IPS DF 6.9 (cell line): ENCODE measurements around the gene SYT13.

Experiments
- DNase-seq: peaks from one replicate; pipeline ENCODE4 v3.0.0-alpha.2; 2013; ENCODE audit warnings: low read depth, low spot score
- H3K27ac ChIP-seq: one replicate; pipeline ENCODE4 v1.5.1; 2013; ENCODE audit warnings: low read length, control low read depth
- H3K27me3 ChIP-seq: 2 replicates; pipeline ENCODE4 v1.6.1; 2013; ENCODE audit warnings: mild to moderate bottlenecking, low read length; ENCODE audit not compliant: control insufficient read depth, insufficient read depth
- H3K36me3 ChIP-seq: 2 replicates; pipeline ENCODE4 v1.6.1; 2013; ENCODE audit warnings: low read length; ENCODE audit not compliant: control insufficient read depth, insufficient read depth
- H3K4me1 ChIP-seq: 2 replicates; pipeline ENCODE4 v1.6.1; 2013; ENCODE audit warnings: low read length; ENCODE audit not compliant: control insufficient read depth, insufficient read depth
- H3K4me3 ChIP-seq: 2 replicates; pipeline ENCODE4 v1.5.1; 2013; ENCODE audit warnings: mild to moderate bottlenecking, low read length
- H3K9me3 ChIP-seq: 2 replicates; pipeline ENCODE4 v1.6.1; 2013; ENCODE audit warnings: low read length, inconsistent platforms; ENCODE audit not compliant: control insufficient read depth, insufficient read depth
- WGBS: extraction: QIAGEN DNeasy Blood & Tissue Kit; methylation state at CpG from one replicate; pipeline ENCODE4 v1.1.7; 2013; ENCODE audit warnings: mixed read lengths, missing lambda C conversion rate; ENCODE audit not compliant: insufficient read length, insufficient coverage; 5-methylcytosine and 5-hydroxymethylcytosine counted together

Gene SYT13

DNA sequence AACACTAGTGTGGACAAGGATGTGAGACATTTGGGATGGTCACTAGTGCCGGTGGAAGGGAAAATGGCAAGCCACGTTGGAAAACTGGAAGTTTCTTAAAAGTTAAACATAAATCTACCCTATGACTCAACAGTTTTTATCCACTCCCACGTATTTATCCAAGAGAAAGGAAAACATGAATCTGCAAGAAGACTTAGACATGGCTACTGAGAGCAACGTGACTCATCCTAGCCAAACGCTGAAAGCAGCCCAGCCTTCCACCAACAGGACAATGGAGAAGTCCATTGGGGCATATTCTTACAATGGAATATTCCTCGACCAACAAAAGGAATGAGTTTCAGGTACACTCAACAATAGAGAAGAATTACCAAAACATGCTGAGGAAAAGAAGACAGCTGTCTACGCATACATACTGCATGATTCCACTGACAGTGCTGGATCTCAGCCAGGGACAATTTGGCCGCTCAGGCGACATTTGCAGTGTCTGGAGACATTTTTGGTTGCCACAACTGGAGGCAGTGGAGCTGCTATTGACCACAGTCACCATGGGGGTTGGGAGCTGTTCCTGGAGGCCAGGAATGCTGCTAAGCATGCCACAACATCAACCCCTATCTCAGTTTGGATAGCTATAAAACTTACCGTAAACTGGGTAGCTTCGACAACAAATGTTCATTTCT is 21.2 kb downstream of the SYT13 start:
- H3K4me1 ChIP-seq, result no peaks in the 10 kb centered on the region
- no peak overlapping the region for H3K27ac ChIP-seq
- WGBS, result no CpG with 5 or more reads among the region's 11 CpGs
- H3K9me3 ChIP-seq, result no peaks in the 10 kb centered on the region
- DNase-seq, result no peak
- H3K27me3 ChIP-seq, result no peaks in the 10 kb centered on the region
- H3K36me3 ChIP-seq, result no peaks in the 10 kb centered on the region
- no peak overlapping the region for H3K4me3 ChIP-seq

DNA sequence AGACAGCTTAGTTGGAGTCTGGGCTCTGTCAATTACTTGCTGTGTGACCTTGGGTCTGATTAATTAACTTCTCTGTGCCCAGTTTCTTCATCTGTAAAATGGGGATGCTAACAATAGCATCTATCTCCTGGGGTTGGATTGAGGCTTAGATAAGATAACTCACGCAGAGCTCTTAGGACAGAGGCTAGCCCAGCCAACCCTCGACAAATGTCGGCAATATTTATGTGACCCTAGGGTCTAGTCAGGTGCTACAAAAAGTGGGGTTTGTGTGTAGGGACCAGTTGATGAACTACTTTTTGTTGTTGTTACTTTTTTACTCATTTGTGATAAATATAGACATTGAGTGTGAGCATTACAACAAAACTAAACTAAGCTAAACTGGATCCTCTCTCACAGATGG is 22.4 kb downstream of the SYT13 start:
- H3K9me3 ChIP-seq, result no peaks in the 10 kb centered on the region
- H3K4me3 ChIP-seq, result no peak overlapping the region
- H3K36me3 ChIP-seq, result no peaks in the 10 kb centered on the region
- H3K4me1 ChIP-seq, result no peaks in the 10 kb centered on the region
- H3K27ac ChIP-seq, result no peak overlapping the region
- no peaks in the 10 kb centered on the region for H3K27me3 ChIP-seq
- no peak for DNase-seq
- no CpG with 5 or more reads among the region's 3 CpGs for WGBS

DNA sequence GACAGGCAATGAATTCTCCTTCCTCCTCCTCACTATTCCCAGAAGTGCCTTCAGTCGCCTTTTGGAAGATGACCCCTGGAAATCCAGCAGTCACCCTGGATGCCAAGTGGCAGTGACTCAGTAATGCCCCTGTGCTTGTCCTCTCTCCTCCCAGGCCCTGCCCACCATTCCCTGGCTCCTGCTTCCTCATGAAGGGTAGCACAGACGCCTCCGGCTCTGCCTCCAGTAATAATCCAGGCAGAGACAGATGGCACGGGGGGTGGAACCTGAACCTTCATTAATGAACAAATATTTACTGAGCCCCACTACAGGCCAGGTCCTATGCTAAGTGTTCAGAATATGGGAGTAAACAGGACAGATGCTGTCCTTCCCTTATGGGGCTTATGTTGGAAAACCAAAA is 23.2 kb downstream of the SYT13 start:
- no peak overlapping the region for H3K4me3 ChIP-seq
- no peak overlapping the region for H3K27ac ChIP-seq
- H3K36me3 ChIP-seq, result no peaks in the 10 kb centered on the region
- no peaks in the 10 kb centered on the region for H3K4me1 ChIP-seq
- WGBS, result no CpG with 5 or more reads among the region's 4 CpGs
- no peaks in the 10 kb centered on the region for H3K27me3 ChIP-seq
- H3K9me3 ChIP-seq, result no peaks in the 10 kb centered on the region
- no peak for DNase-seq

DNA sequence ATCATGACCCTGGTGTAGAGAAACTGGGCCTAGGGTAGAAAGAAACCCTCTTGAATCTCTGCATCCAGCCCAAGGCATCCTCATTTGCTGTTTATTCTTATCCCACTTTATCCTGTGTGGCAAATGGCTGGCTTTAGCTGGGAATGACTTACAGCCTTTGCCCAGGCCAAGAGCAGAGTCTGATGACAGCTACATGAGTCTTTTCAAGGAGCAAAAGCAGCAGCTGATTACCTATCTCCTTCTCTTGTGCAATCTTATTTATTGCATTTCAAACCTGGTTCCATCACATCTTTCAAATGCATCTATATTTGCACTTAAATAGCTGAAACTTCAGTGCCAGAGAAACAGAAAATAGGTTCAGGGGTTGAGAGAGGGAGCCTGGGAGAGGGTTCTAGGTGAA is 26.1 kb downstream of the SYT13 start:
- Histone ChIP-seq H3K4me1 (no peaks in the 10 kb centered on the region), H3K27ac (no peak overlapping the region), H3K36me3 (no peaks in the 10 kb centered on the region), H3K27me3 (no peaks in the 10 kb centered on the region), H3K4me3 (no peak overlapping the region), H3K9me3 (no peaks in the 10 kb centered on the region)
- DNase-seq, result no peak

DNA sequence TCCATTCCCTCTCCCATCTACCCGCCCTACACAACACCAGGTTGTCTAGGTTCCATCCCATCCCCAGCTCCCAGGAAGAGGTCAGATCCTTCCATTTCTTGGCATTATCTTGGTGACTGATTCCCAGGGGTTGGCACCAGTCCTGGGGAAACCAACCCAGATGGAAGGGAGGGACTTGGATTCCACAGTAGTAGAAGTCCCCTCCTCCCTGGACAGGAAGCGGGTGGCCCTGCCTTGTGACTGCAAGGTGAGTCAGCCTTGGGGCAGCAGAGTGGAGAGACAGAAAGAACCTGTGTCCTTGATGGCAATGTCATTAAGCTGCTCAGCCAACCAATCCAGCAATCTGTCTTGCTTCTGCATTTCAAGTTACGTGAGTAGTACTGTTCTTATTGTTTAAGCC is 26.5 kb downstream of the SYT13 start:
- no peak overlapping the region for H3K27ac ChIP-seq

DNA sequence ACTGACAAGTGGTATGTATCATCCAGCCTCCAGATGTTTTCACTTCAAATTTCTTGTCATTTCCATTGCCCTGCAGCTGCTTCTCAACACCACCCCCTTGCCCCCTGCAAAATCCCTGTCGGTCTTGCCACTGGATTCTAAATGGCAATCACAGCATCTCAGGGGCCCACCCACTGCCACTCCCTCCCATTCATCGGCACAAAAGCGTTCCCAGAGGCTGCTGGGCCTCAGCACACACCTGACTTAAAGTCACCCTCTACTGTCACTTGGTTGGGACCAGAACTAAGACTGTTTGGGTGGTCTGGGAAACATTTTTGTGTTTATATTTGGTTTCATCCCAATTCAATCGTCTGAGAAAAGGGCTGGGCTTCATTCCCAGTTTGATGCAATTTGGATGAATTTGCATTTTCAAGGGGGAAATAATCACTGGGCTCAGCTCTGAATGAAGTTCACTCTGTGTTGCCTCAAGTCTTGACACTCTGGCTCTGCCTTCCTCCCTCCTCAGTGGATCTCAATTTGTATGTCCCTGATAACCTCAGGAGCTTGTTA is 27.1 kb downstream of the SYT13 start:
- no CpG with 5 or more reads among the region's 4 CpGs for WGBS
- H3K27ac ChIP-seq, result no peak overlapping the region

More for the DNA sequence above, 26.5 kb downstream of the SYT13 start:
- H3K4me1 ChIP-seq, result no peaks in the 10 kb centered on the region
- H3K4me3 ChIP-seq, result no peak overlapping the region
- no peaks in the 10 kb centered on the region for H3K9me3 ChIP-seq
- DNase-seq, result no peak
- H3K27me3 ChIP-seq, result no peaks in the 10 kb centered on the region
- no CpG with 5 or more reads among the region's 3 CpGs for WGBS
- no peaks in the 10 kb centered on the region for H3K36me3 ChIP-seq

DNA sequence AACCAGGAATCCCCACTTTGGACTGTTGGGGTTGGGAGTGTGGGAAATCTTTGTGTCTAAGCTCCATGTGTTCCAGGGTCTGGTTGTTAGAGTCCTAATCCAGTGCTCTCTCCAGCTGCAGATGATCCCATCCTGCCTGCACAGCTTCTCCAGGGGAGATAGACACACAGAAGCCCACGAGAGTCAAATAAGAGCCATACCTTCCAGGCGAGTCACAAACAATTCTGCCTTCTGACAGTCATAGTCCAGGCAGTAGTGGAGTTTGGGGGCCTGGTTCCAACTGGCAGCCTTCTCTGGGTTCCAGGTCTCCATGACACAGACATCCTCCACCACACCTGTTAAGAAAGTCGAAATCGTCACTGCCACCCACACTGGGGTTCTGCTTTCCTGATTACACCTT is 32.1 kb downstream of the SYT13 start:
- Histone ChIP-seq H3K4me3 (no peak overlapping the region), H3K9me3 (no peaks in the 10 kb centered on the region), H3K4me1 (peaks cover 3% of the 10 kb centered on the region; the same call in 1 of the 2 replicates), H3K27ac (no peak overlapping the region), H3K27me3 (no peaks in the 10 kb centered on the region), H3K36me3 (no peaks in the 10 kb centered on the region)
- WGBS, result no CpG with 5 or more reads among the region's 4 CpGs
- DNase-seq, result no peak

More for the DNA sequence above, 27.1 kb downstream of the SYT13 start:
- Histone ChIP-seq H3K36me3 (no peaks in the 10 kb centered on the region), H3K4me1 (no peaks in the 10 kb centered on the region), H3K4me3 (no peak overlapping the region), H3K9me3 (no peaks in the 10 kb centered on the region), H3K27me3 (no peaks in the 10 kb centered on the region)
- no peak for DNase-seq

DNA sequence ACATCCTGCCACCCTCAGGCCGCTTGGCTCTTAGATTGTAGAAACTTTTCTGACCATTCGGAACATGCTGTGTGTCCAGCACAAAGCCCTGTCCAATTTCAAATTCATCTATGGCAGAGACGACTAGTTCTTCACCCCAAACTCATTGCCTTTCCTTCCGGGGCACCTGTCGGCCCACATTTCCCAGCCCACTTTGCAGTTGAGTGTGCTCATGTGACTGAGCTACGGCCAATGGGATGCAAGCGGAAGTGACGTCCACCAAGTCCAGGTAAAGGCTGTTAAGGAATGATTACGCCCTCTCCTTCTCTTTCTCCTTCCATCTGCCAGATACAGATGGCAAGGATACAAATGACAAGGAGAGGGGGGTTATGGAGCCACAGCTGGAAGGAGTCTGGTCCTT is 32.5 kb downstream of the SYT13 start:
- WGBS, result no CpG with 5 or more reads among the region's 9 CpGs
- Histone ChIP-seq H3K4me1 (peaks cover 3% of the 10 kb centered on the region; the same call in 1 of the 2 replicates), H3K36me3 (no peaks in the 10 kb centered on the region), H3K27me3 (no peaks in the 10 kb centered on the region), H3K4me3 (no peak overlapping the region), H3K9me3 (no peaks in the 10 kb centered on the region), H3K27ac (no peak overlapping the region)
- no peak for DNase-seq

DNA sequence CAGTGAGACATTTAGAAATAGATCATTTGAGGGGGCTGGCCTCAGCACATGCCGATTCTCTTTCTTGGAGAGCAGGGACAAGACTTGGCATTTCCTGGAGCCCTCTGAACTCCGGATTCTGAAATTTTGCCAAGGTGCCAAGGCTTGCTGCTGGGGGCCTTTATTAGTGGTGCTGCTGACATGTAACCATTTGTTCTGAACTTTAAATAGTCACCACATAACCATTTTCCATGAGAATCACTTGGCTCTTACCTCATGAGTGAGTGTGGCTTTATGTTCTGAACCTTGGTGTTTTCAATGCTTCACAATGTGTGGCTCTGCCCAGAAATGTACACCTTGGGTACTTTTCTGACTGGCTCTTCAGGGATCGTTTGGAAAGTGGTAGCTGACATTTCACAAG is 33.3 kb downstream of the SYT13 start:
- no peak for DNase-seq
- H3K36me3 ChIP-seq, result no peaks in the 10 kb centered on the region
- no peak overlapping the region for H3K4me3 ChIP-seq
- H3K27ac ChIP-seq, result no peak overlapping the region
- H3K4me1 ChIP-seq, result peaks cover 3% of the 10 kb centered on the region; the same call in 1 of the 2 replicates
- no peaks in the 10 kb centered on the region for H3K27me3 ChIP-seq
- no peaks in the 10 kb centered on the region for H3K9me3 ChIP-seq
- no CpG with 5 or more reads among the region's 3 CpGs for WGBS

DNA sequence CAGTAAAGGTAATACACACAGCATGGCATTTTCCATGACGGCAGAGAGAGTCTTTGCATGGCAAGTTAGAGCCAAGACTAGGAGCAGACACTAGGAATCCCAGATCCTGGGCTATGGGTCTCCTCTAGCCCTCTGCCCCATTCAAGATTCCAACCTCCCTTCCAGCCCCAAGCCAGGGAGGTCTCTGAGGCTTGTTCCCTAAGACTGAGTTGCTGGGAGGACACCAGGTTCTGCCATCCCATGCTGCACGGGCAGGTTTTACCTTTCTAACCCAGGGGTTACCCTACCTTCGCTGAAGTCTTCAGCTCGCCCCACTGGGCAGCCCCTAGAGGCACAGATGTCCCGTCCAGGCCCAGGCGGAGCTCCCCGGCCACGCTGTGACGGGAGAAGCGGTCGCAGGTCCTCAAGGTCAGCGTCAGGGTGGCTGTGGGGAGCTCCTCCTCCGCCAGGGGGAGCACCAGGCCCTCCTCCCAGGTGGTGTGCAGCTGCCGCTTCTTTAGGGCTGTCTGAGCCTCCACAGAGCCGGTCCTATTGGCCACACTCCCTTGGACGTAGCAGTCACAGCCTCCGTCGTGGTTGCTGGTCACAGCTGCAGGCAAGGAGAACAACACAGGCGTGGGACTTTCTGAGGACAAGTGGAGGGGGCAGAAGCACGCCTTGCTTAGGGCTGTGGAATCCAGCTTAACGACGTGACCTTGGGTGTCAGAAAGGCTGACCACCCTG is 33.8 kb downstream of the SYT13 start:
- Histone ChIP-seq H3K4me1 (peaks cover 3% of the 10 kb centered on the region; the same call in 1 of the 2 replicates), H3K36me3 (no peaks in the 10 kb centered on the region), H3K9me3 (no peaks in the 10 kb centered on the region), H3K4me3 (no peak overlapping the region), H3K27ac (no peak overlapping the region), H3K27me3 (no peaks in the 10 kb centered on the region)
- WGBS, result no CpG with 5 or more reads among the region's 22 CpGs
- DNase-seq, result peak; percentile 73
